ENCODE results near the gene KLRC1. TPM values are rescaled to one million over a fixed set of nuclear protein-coding genes. Genes with fewer than 3 reads are reported as not detected.

KLRC1 gene
- total and polyA plus RNA-seq, 2 of the 8 experiments (the other 6 are each of a cell fraction or from before 2014, with no cell fraction given), result not detected

DNA sequence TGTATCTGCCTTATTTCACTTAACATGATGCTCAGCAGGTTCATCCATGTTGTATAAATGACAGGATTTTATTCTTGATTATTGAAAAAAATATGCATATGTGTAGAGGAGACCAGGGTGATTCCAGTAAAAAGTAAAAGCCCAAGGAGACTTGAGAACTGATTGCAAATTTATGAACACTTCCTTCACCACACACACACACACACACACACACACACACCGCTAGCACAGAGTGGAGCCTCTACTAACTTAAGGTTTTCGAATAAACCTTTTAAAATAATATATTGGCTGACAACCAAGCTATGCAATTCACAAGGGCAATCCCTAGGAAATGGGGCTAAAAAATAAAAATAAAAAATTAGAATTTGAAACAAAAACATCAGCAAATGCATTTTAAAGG is 55.0 kb downstream of the KLRC1 start:
- DNase-seq (ENCODE audit: low read depth in 1 of 2, low spot score in 2 of 2), result no peak
- no peak overlapping the region for H3K23ac ChIP-seq (ENCODE audit: insufficient read length)
- FAIRE-seq, result no peak
- H3K79me2 ChIP-seq (ENCODE audit: control insufficient read depth in 1 of 2, insufficient read depth in 2 of 2, low read length in 2 of 2), result no peaks in the 10 kb centered on the region
- no peak overlapping the region for H2BK20ac ChIP-seq (ENCODE audit: low read length)
- H2AFZ ChIP-seq (ENCODE audit: low read length), result no peak overlapping the region
- H4K20me1 ChIP-seq (replicated peaks in 1 of 2; ENCODE audit: control insufficient read depth in 1 of 2, insufficient read depth in 2 of 2, low read length in 2 of 2), result no peaks in the 10 kb centered on the region
- 81% methylated on average over 2 of the region's 2 CpGs; no CpG with 5 or more reads in 1 of the 2 experiments for WGBS, 2 experiments (ENCODE audit: extremely low coverage in 1 of 2, insufficient coverage in 1 of 2, insufficient read length in 1 of 2, insufficient replicate concordance in 2 of 2, low coverage in 1 of 2, low lambda C conversion rate in 2 of 2, missing lambda C conversion rate in 1 of 2)
- no peak overlapping the region for H3K4me3 ChIP-seq (ENCODE audit: extremely low read depth in 1 of 4, insufficient read depth in 2 of 4, low read depth in 3 of 4, low read length in 4 of 4)
- peaks cover 0 to 1% (median 0%) of the 10 kb centered on the region in 4 experiments; a peak in 1 of 7 replicates for H3K27me3 ChIP-seq (replicated peaks in 1 of 4; ENCODE audit: control insufficient read depth in 3 of 4, extremely low read depth in 1 of 4, insufficient read depth in 3 of 4, low read length in 3 of 4)
- H3K23me2 ChIP-seq (ENCODE audit: low read depth, low read length), result no peaks in the 10 kb centered on the region
- no peaks in the 10 kb centered on the region for H3K9me3 ChIP-seq (ENCODE audit: insufficient read depth in 2 of 2, low read depth in 1 of 2, low read length in 1 of 2)
- no peak overlapping the region for H3K4me2 ChIP-seq (ENCODE audit: insufficient read depth in 1 of 2, low read depth in 2 of 2, low read length in 2 of 2)
- H3K79me1 ChIP-seq (ENCODE audit: low read depth, low read length), result no peaks in the 10 kb centered on the region
- H4K5ac ChIP-seq (ENCODE audit: insufficient read length, low read depth, low read length), result no peak overlapping the region
- no peak overlapping the region for H2BK5ac ChIP-seq (ENCODE audit: low read depth, low read length)
- ChIA-PET POLR2A (ENCODE audit: partially characterized antibody) (no interaction called here), CTCF (ENCODE audit: partially characterized antibody) (interaction anchor here (0.8 kb wide), 1 partner anchor 10 kb away, joined by 3 read pairs; no protein-coding TSS in a partner anchor)
- H3K14ac ChIP-seq (ENCODE audit: insufficient read length), result no peak overlapping the region
- no peaks in the 10 kb centered on the region for H3K36me3 ChIP-seq (ENCODE audit: control insufficient read depth in 2 of 4, insufficient read depth in 4 of 4, low read length in 3 of 4)
- no peak overlapping the region for H2BK12ac ChIP-seq (ENCODE audit: low read depth, low read length)
- H2AK5ac ChIP-seq (ENCODE audit: low read depth, low read length), result no peak overlapping the region
- H3K4me1 ChIP-seq (replicated peaks in 1 of 4; ENCODE audit: control insufficient read depth in 3 of 4, insufficient read depth in 4 of 4, low read length in 3 of 4), result no peaks in the 10 kb centered on the region
- H3K56ac ChIP-seq (replicated peaks; ENCODE audit: insufficient read length, low read depth, low read length), result no peak overlapping the region
- no peak overlapping the region for H4K8ac ChIP-seq (ENCODE audit: extremely low read depth, insufficient read depth, low read length)
- no peak overlapping the region for H3K27ac ChIP-seq (ENCODE audit: low read depth, low read length)
- H2BK120ac ChIP-seq (replicated peaks; ENCODE audit: low read depth, low read length), result no peak overlapping the region
- no peak overlapping the region for H3K9ac ChIP-seq (replicated peaks in 1 of 4; ENCODE audit: extremely low read depth in 1 of 4, low read depth in 3 of 4, low read length in 3 of 4)
- no peak overlapping the region for H4K91ac ChIP-seq (replicated peaks; ENCODE audit: insufficient read length, low read length)
- no peak overlapping the region for H3K18ac ChIP-seq (ENCODE audit: extremely low read depth, low read length)
- no peak overlapping the region for H2BK15ac ChIP-seq (ENCODE audit: low read length)
- no peak overlapping the region for H3K4ac ChIP-seq (replicated peaks; ENCODE audit: insufficient read length, low read depth, low read length)
- TF ChIP-seq, protein P1, sequence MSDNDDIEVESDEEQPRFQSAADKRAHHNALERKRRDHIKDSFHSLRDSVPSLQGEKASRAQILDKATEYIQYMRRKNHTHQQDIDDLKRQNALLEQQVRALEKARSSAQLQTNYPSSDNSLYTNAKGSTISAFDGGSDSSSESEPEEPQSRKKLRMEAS (IDR thresholded peaks at IDR 0.05), result no peak
- no peak for TF ChIP-seq TCF12 (IDR thresholded peaks at IDR 0.05; ENCODE audit: low read depth, low read length)
- no peak for TF ChIP-seq SP4 (IDR thresholded peaks at IDR 0.05; ENCODE audit: low read length)
- no peak for TF ChIP-seq SP2 (IDR thresholded peaks at IDR 0.05; ENCODE audit: low read length)
- TF ChIP-seq, protein P2, sequence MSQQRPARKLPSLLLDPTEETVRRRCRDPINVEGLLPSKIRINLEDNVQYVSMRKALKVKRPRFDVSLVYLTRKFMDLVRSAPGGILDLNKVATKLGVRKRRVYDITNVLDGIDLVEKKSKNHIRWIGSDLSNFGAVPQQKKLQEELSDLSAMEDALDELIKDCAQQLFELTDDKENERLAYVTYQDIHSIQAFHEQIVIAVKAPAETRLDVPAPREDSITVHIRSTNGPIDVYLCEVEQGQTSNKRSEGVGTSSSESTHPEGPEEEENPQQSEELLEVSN (IDR thresholded peaks at IDR 0.05), result no peak
- TF ChIP-seq TAF7 (optimal IDR thresholded peaks at IDR 0.05; ENCODE audit: borderline replicate concordance, low read depth, low read length), result no peak
- TF ChIP-seq BRCA1 (IDR thresholded peaks at IDR 0.05; ENCODE audit: low read depth, low read length), result no peak
- no peak for TF ChIP-seq CBX5 (IDR thresholded peaks at IDR 0.05; ENCODE audit: low read depth, low read length)
- TF ChIP-seq RFX5 (IDR thresholded peaks at IDR 0.05; ENCODE audit: borderline replicate concordance, low read depth, low read length), result no peak
- no peak for TF ChIP-seq KDM4A (IDR thresholded peaks at IDR 0.05; ENCODE audit: low read depth, low read length, severe bottlenecking)
- TF ChIP-seq KDM1A (IDR thresholded peaks at IDR 0.05; ENCODE audit: borderline replicate concordance, low read length), result no peak
- TF ChIP-seq PHF8 (conservative IDR thresholded peaks at IDR 0.05; ENCODE audit: low read depth, low read length), result no peak
- TF ChIP-seq TBP (IDR thresholded peaks at IDR 0.05; ENCODE audit: low read depth, low read length), result no peak
